ENCODE data around the gene MATK. TPM values are rescaled to one million over a fixed set of nuclear protein-coding genes. Genes with fewer than 3 reads are reported as not detected.

Gene MATK
- total RNA-seq, 1 experiment from 2014 or later = 28.3 TPM

DNA sequence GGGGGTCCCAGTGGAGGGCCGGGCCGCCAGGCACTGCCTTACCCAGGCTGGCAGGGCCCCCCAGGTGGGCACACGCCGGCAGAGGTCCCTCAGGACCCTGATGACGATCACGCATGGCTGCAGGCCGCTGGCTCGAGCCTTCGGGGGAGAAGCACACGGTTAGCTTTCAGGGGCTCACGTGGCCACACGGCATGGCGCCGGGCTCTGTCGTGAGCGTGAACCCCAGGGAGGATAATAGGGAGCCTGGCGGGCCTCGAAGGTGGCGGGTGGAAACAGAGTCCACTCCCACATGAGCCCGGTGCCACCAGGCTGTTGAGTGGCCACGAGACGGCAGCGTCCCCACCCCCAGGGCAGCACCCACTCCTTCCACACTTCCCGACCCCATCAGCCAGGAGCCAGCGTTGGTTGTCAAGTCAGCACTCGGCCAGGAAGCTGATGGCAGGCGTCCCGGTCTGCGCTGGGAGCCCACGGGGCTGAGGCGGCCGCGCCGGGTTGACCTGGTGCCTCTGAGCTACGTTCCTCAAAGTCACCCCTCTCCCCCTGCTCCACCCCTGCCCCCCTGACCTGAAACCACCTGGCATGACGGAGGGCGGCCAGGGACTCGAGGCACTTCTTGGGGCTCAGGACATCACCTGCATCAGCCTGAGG is 24.7 kb upstream of the MATK start (continued):
- TF ChIP-seq ATF6 (CRISPR knock-in tag; IDR thresholded peaks at IDR 0.05) = no peak

GRCh38 chr19:3809881-3810707 is 23.9 kb upstream of the MATK start:
- DNase-seq (ENCODE audit: low spot score) (no peak), ATAC-seq (no peak)
- no peaks in the 10 kb centered on the region for H3K27me3 Mint-ChIP-seq (ENCODE audit: low read depth)
- H3K36me3 Mint-ChIP-seq = no peaks in the 10 kb centered on the region
- peaks cover 10% of the 10 kb centered on the region for H3K9me3 Mint-ChIP-seq
- no peaks in the 10 kb centered on the region for H3K4me1 Mint-ChIP-seq
- TF ChIP-seq, protein P1, sequence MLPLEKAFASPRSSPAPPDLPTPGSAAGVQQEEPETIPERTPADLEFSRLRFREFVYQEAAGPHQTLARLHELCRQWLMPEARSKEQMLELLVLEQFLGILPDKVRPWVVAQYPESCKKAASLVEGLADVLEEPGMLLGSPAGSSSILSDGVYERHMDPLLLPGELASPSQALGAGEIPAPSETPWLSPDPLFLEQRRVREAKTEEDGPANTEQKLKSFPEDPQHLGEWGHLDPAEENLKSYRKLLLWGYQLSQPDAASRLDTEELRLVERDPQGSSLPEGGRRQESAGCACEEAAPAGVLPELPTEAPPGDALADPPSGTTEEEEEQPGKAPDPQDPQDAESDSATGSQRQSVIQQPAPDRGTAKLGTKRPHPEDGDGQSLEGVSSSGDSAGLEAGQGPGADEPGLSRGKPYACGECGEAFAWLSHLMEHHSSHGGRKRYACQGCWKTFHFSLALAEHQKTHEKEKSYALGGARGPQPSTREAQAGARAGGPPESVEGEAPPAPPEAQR (CRISPR knock-in tag; IDR thresholded peaks at IDR 0.05) = no peak
- TF ChIP-seq MLX (CRISPR knock-in tag; IDR thresholded peaks at IDR 0.05) (no peak), ELF4 (CRISPR knock-in tag; IDR thresholded peaks at IDR 0.05; ENCODE audit: low read depth) (no peak), ZBTB21 (CRISPR knock-in tag; IDR thresholded peaks at IDR 0.05; ENCODE audit: borderline replicate concordance) (no peak), ARID4B (CRISPR knock-in tag; IDR thresholded peaks at IDR 0.05; ENCODE audit: borderline replicate concordance) (no peak), ATF6 (CRISPR knock-in tag; IDR thresholded peaks at IDR 0.05) (no peak), TEAD1 (CRISPR knock-in tag; IDR thresholded peaks at IDR 0.05) (no peak), NFATC4 (CRISPR knock-in tag; IDR thresholded peaks at IDR 0.05) (no peak), TCF7 (CRISPR knock-in tag; IDR thresholded peaks at IDR 0.05; ENCODE audit: low read depth) (no peak), CDX4 (CRISPR knock-in tag; IDR thresholded peaks at IDR 0.05; ENCODE audit: borderline replicate concordance) (no peak), SOX15 (CRISPR knock-in tag; IDR thresholded peaks at IDR 0.05) (no peak), E2F5 (CRISPR knock-in tag; IDR thresholded peaks at IDR 0.05) (no peak), NFE2L1 (CRISPR knock-in tag; IDR thresholded peaks at IDR 0.05) (no peak)
- TF ChIP-seq, protein P2, sequence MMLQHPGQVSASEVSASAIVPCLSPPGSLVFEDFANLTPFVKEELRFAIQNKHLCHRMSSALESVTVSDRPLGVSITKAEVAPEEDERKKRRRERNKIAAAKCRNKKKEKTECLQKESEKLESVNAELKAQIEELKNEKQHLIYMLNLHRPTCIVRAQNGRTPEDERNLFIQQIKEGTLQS (CRISPR knock-in tag; conservative IDR thresholded peaks at IDR 0.05) = no peak
- no peak overlapping the region for H3K4me3 Mint-ChIP-seq
- ChIA-PET POLR2A (interaction anchor here (0.5 kb wide), 1 partner anchor 124 kb away, joined by 3 read pairs; no protein-coding TSS in a partner anchor), CTCF (no interaction called here)
- H3K27ac Mint-ChIP-seq = no peak overlapping the region
